HCT116 (cell line): Measurements from ENCODE around the gene AHI1. TPM values are rescaled to one million over a fixed set of nuclear protein-coding genes. Genes with fewer than 3 reads are reported as not detected.

Experiments
- ATAC-seq: fragments of 200-7000 bp; cut with Tn5 transposase; 2 replicates; pipeline ENCODE4 v1.9.1; 2020; ENCODE audit warnings: mild to moderate bottlenecking, moderate library complexity
- BruUV-seq: library from RNA; stranded (reverse); fragments of 400-500 nt; replicated peaks from 2 replicates; lab custom pipeline; 2021; lab: Mats Ljungman, UMichigan
- CTCF ChIA-PET: fragments of 300-600 bp; sonication (Branson Sonifier 250); formaldehyde crosslinking; loops from one replicate; lab custom pipeline; 2021; ENCODE audit warnings: antibody characterized with exemption; lab: Charles Lee
- POLR2A ChIA-PET: fragments of 300-600, 350-600 bp; sonication (Branson Sonifier 250); formaldehyde crosslinking; loops from one replicate; lab custom pipeline; 2021; ENCODE audit warnings: antibody characterized with exemption; lab: Charles Lee
- RAD21 ChIA-PET, 2 experiments: fragments of 300-600 bp; sonication (Branson Sonifier 250); formaldehyde crosslinking; loops; one replicate each; lab custom pipeline; 2023; ENCODE audit warnings: low total read pairs in 2 of 2; ENCODE audit not compliant: uncharacterized antibody in 2 of 2, unreplicated experiment in 2 of 2, low non-redundant PET in 1 of 2; lab: Charles Lee
- DNase-seq: peaks from one replicate; pipeline ENCODE4 v3.0.0-alpha.2; 2010; ENCODE audit warnings: low read depth, low spot score
- H2AFZ ChIP-seq: fragments of 200-600 bp; shearing (Covaris generic), sonication (generic); 2 replicates; pipeline ENCODE4 v1.6.1; 2017; ENCODE audit warnings: low read depth, mixed run types, mixed read lengths, antibody characterized with exemption, low read length; ENCODE audit not compliant: poor library complexity, severe bottlenecking
- H3K27ac ChIP-seq: 2 replicates; pipeline ENCODE4 v1.5.1; 2012; ENCODE audit warnings: low read depth, low read length
- H3K27me3 ChIP-seq: fragments of 200-600 bp; sonication (generic); 2 replicates; pipeline ENCODE4 v1.6.1; 2016; ENCODE audit warnings: mixed run types, low read length, mixed read lengths; ENCODE audit not compliant: insufficient read depth
- H3K36me3 ChIP-seq, 2 experiments: fragments of 200-500 bp in 1 of 2; fragments of 200-600 bp in 1 of 2; sonication (Bioruptor generic) in 1 of 2; sonication (generic) in 1 of 2; 2 replicates each; pipeline versions ENCODE4 v1.5.1 to v1.6.1; 2014 to 2016; ENCODE audit warnings: low read length in 2 of 2, inconsistent platforms in 1 of 2, mixed read lengths in 1 of 2, mixed run types in 1 of 2; ENCODE audit not compliant: insufficient read depth in 2 of 2, control insufficient read depth in 1 of 2
- H3K4me1 ChIP-seq, 2 experiments: fragments of 200-600 bp in 1 of 2; sonication (generic) in 1 of 2; 2 replicates each; pipeline versions ENCODE4 v1.5.1 to v1.6.1; 2012 to 2017; ENCODE audit warnings: low read length in 2 of 2, inconsistent platforms in 1 of 2, mild to moderate bottlenecking in 1 of 2, mixed read lengths in 1 of 2, mixed run types in 1 of 2, moderate library complexity in 1 of 2; ENCODE audit not compliant: insufficient read depth in 2 of 2, control insufficient read depth in 1 of 2
- H3K4me2 ChIP-seq: fragments of 200-600 bp; sonication (generic); 2 replicates; pipeline ENCODE4 v1.6.1; 2017; ENCODE audit warnings: mixed run types, low read length, mixed read lengths
- H3K4me3 ChIP-seq, 2 experiments: fragments of 200-600 bp in 1 of 2; sonication (generic) in 1 of 2; replicated peaks in 1 of 2; 2 replicates each; pipeline ENCODE4 v1.5.1; 2011 to 2016; ENCODE audit warnings: low read length in 2 of 2, control low read depth in 1 of 2, low read depth in 1 of 2, mild to moderate bottlenecking in 1 of 2, mixed read lengths in 1 of 2, mixed run types in 1 of 2
- H3K79me2 ChIP-seq: fragments of 200-600 bp; sonication (generic); 2 replicates; pipeline ENCODE4 v1.6.1; 2017; ENCODE audit warnings: mild to moderate bottlenecking, mixed run types, low read length, moderate library complexity, mixed read lengths; ENCODE audit not compliant: insufficient read depth
- H3K9ac ChIP-seq: fragments of 200-600 bp; sonication (generic); 2 replicates; pipeline ENCODE4 v1.6.1; 2016; ENCODE audit warnings: low read length, mixed read lengths
- H3K9me2 ChIP-seq: fragments of 200-600 bp; sonication (generic), shearing (Covaris generic); 2 replicates; pipeline ENCODE4 v1.6.1; 2017; ENCODE audit warnings: mixed run types, mild to moderate bottlenecking, moderate library complexity; ENCODE audit not compliant: insufficient read depth
- H3K9me3 ChIP-seq, 2 experiments: fragments of 200-500 bp in 1 of 2; fragments of 200-600 bp in 1 of 2; sonication (Bioruptor generic) in 1 of 2; sonication (generic) in 1 of 2; 2 replicates each; pipeline ENCODE4 v1.6.1; 2014 to 2017; ENCODE audit warnings: low read length in 2 of 2, mixed read lengths in 2 of 2, inconsistent platforms in 1 of 2, low read depth in 1 of 2, mild to moderate bottlenecking in 1 of 2, mixed run types in 1 of 2, moderate library complexity in 1 of 2; ENCODE audit not compliant: control insufficient read depth in 1 of 2, insufficient read depth in 1 of 2
- H4K20me1 ChIP-seq: fragments of 200-600 bp; sonication (generic), shearing (Covaris generic); 2 replicates; pipeline ENCODE4 v1.6.1; 2017; ENCODE audit warnings: mixed run types, mild to moderate bottlenecking, moderate library complexity; ENCODE audit not compliant: insufficient read depth
- ATF3 ChIP-seq: IDR thresholded peaks from 2 replicates; pipeline ENCODE4 v1.6.1; 2012
- CBX3 ChIP-seq: IDR thresholded peaks from 2 replicates; pipeline ENCODE4 v1.6.1; 2012; ENCODE audit warnings: low read depth
- CEBPB ChIP-seq: IDR thresholded peaks from 2 replicates; pipeline ENCODE4 v1.6.1; 2012; ENCODE audit warnings: low read depth
- CTCF ChIP-seq, 3 experiments: fragments of 200-600 bp in 1 of 3; sonication (generic) in 1 of 3; IDR thresholded peaks in 2 of 3; conservative IDR thresholded peaks in 1 of 3; 2 replicates each; pipeline ENCODE4 v1.5.1; 2012 to 2017; ENCODE audit warnings: low read depth in 2 of 3, low read length in 2 of 3, antibody characterized with exemption in 1 of 3, borderline replicate concordance in 1 of 3, control low read depth in 1 of 3, mild to moderate bottlenecking in 1 of 3, mixed read lengths in 1 of 3, mixed run types in 1 of 3, moderate library complexity in 1 of 3; ENCODE audit not compliant: insufficient read depth in 1 of 3
- EGR1 ChIP-seq: IDR thresholded peaks from 2 replicates; pipeline ENCODE4 v1.6.1; 2012; ENCODE audit warnings: low read depth
- ELF1 ChIP-seq: IDR thresholded peaks from 2 replicates; pipeline ENCODE4 v1.6.1; 2012; ENCODE audit warnings: low read depth, borderline replicate concordance
- EZH2 ChIP-seq: fragments of 200-600 bp; sonication (generic); IDR thresholded peaks from 2 replicates; pipeline ENCODE4 v1.6.1; 2017; ENCODE audit warnings: antibody characterized with exemption, mixed run types
- EZH2phosphoT487 ChIP-seq: fragments of 200-600 bp; IDR thresholded peaks from 2 replicates; pipeline ENCODE4 v1.6.1; 2018; ENCODE audit warnings: antibody characterized with exemption, borderline replicate concordance
- FOSL1 ChIP-seq: IDR thresholded peaks from 2 replicates; pipeline ENCODE4 v1.6.1; 2012; ENCODE audit warnings: low read depth
- JUND ChIP-seq: IDR thresholded peaks from 2 replicates; pipeline ENCODE4 v1.6.1; 2012
- POLR2A ChIP-seq: IDR thresholded peaks from 2 replicates; pipeline ENCODE4 v1.7.0; 2011; ENCODE audit warnings: borderline replicate concordance; ENCODE audit not compliant: insufficient read depth, insufficient read length; ENCODE audit errors: extremely low read depth
- POLR2AphosphoS5 ChIP-seq: IDR thresholded peaks from 2 replicates; pipeline ENCODE4 v1.6.1; 2011; ENCODE audit warnings: mild to moderate bottlenecking, low read depth, low read length, moderate library complexity
- RAD21 ChIP-seq: IDR thresholded peaks from 2 replicates; pipeline ENCODE4 v1.6.1; 2012; ENCODE audit warnings: low read depth, mild to moderate bottlenecking
- REST ChIP-seq: IDR thresholded peaks from 2 replicates; pipeline ENCODE4 v1.6.1; 2012; ENCODE audit warnings: low read depth
- SIN3A ChIP-seq: IDR thresholded peaks from 2 replicates; pipeline ENCODE4 v1.6.1; 2012; ENCODE audit warnings: low read depth
- SRF ChIP-seq: IDR thresholded peaks from 2 replicates; pipeline ENCODE4 v1.6.1; 2012; ENCODE audit warnings: low read depth
- TCF7L2 ChIP-seq: IDR thresholded peaks from 2 replicates; pipeline ENCODE4 v1.7.0; 2011; ENCODE audit warnings: borderline replicate concordance, inconsistent platforms; ENCODE audit not compliant: insufficient read depth, insufficient read length; ENCODE audit errors: extremely low read depth
- YY1 ChIP-seq: IDR thresholded peaks from 2 replicates; pipeline ENCODE4 v1.6.1; 2011; ENCODE audit warnings: low read length, low read depth, moderate library complexity, mild to moderate bottlenecking; ENCODE audit not compliant: insufficient replicate concordance; ENCODE audit errors: extremely low read depth
- ZBTB33 ChIP-seq: IDR thresholded peaks from 2 replicates; pipeline ENCODE4 v1.6.1; 2011; ENCODE audit warnings: mild to moderate bottlenecking, low read length, moderate library complexity; ENCODE audit not compliant: insufficient replicate concordance; ENCODE audit errors: extremely low read depth
- ZFX ChIP-seq: fragments of 450-650 bp; IDR thresholded peaks from 2 replicates; pipeline ENCODE4 v1.6.1; 2017
- intact Hi-C: fragments of 100-400 bp; cut with micrococcal nuclease; formaldehyde crosslinking; loops from 2 replicates; pipeline ENCODE4 v1.10.0; 2022
- total RNA-seq: library from RNA; stranded (reverse); gene quantifications from one replicate; pipeline ENCODE4 v1.2.1, GENCODE V29; 2021; ENCODE audit not compliant: unreplicated experiment

The AHI1 gene
- total RNA-seq, 1 experiment from 2014 or later = 29.6 TPM

GRCh38 chr6:135250234-135250633 lies 247.3 kb downstream of the AHI1 start:
- Histone ChIP-seq H3K79me2 (no peaks in the 10 kb centered on the region), H3K4me3 (no peak overlapping the region), H3K4me1 (no peaks in the 10 kb centered on the region), H3K27ac (no peak overlapping the region), H2AFZ (no peak overlapping the region), H4K20me1 (no peaks in the 10 kb centered on the region), H3K4me2 (no peak overlapping the region), H3K9ac (no peak overlapping the region), H3K36me3 (no peaks in the 10 kb centered on the region), H3K9me2 (no peaks in the 10 kb centered on the region), H3K9me3 (no peaks in the 10 kb centered on the region), H3K27me3 (no peaks in the 10 kb centered on the region)
- no peak for DNase-seq
- TF ChIP-seq SIN3A (no peak), ATF3 (no peak), EZH2phosphoT487 (no peak), CTCF (IDR thresholded peaks at IDR 0.05 in 2 of 3, conservative IDR thresholded peaks at IDR 0.05 in 1 of 3; ENCODE audit: borderline replicate concordance in 1 of 3, insufficient read depth in 1 of 3, low read depth in 2 of 3, low read length in 2 of 3) (no peak), POLR2A (no peak), ZBTB33 (no peak), EGR1 (no peak), YY1 (no peak), CBX3 (no peak), REST (no peak), POLR2AphosphoS5 (no peak), EZH2 (no peak), TCF7L2 (no peak), RAD21 (no peak), CEBPB (no peak), ELF1 (no peak), JUND (no peak), SRF (no peak), ZFX (no peak), FOSL1 (no peak)
- intact Hi-C loops = no loop called here
- BruUV-seq = no TSS peak
- POLR2A ChIA-PET = no interaction called here
- no peak for ATAC-seq
- CTCF ChIA-PET = no interaction called here
- RAD21 ChIA-PET = no interaction called here
